GM18526 (cell line): ENCODE data around the gene INTS11.

Experiments used
- POLR2A ChIP-seq: IDR thresholded peaks from 3 replicates; pipeline ENCODE4 v1.6.1; 2011; ENCODE audit not compliant: insufficient read length; ENCODE audit errors: extremely low read depth

Gene INTS11

DNA sequence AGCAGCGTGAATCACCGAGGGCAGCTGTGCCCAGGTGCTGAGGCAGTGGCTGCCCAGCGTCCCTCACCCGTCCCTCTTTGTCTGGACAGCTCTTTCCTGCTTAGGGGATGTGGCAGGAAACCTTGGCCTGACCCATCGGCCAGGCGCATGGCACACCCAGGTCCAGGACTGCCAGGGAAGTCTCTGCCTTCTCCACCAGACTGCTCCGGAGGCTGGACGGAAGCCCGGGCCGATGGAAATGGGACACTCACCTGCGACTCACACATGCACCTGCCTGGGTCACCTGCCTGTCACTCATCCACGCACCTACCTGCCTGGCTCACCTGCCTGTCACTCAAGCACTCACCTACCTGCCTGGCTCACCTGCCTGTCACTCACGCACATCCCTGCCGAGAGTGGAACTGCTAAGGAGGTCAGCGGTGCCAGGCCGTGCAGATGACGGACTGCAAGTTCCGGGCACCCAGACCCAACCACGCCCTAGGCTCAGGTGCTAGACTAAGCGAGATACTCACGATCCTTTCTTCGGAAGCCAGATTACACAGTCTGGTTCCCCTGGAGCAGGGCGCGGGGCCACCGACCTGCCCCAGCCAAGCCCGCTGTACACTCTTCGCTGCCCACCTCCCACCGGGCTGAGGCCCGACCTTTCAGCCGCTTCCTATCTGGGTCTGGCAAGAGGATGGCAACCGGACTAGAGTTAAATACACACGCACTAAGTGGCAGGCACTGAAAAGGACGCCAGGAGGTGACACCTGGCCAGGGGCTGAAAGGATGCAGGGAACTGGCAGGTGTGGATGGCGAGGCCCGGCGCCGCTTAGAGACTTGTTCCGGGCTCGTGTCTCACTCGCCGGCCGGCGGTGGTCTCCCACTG is 51.9 kb downstream of the INTS11 start:
- TF ChIP-seq POLR2A: no peak

DNA sequence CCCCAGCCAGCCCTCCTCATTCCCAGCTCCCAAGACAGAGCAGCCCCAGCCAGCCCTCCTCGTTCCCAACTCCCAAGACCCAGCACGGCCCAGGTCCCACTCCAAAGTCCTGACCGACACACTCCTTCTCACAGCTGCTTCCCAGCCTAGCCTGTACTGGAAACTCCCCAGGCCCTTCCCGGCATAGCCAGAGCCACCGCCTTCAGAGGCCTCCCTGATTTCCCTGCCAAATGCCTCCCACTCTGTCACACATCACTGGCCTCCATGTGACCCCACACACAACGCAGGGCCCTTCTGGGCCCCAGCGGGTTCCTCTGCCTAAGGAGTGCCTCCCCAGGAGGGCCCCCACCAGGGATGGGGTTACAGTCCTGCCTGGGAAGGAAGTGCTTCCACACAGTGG is 53.6 kb downstream of the INTS11 start:
- TF ChIP-seq POLR2A: no peak

DNA sequence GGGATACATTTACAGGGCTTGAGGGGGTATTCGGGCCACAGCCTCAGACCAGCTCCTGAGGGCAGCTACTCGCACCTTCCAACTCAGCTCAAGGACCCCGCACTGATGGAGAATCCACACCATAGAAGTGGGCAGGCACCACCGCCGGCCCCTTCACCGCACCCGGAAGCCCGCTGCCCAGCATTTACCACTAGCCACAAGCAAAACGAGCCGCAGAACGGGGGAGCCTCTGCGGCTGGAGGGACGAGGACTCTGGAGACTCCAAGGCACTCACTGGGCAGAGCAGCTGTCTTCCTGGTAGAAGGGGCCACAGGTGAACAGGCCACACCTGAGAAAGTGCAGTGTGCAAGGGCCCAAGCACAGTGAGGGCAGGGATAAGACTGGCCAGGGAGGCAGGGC is 56.2 kb downstream of the INTS11 start:
- TF ChIP-seq POLR2A: no peak

DNA sequence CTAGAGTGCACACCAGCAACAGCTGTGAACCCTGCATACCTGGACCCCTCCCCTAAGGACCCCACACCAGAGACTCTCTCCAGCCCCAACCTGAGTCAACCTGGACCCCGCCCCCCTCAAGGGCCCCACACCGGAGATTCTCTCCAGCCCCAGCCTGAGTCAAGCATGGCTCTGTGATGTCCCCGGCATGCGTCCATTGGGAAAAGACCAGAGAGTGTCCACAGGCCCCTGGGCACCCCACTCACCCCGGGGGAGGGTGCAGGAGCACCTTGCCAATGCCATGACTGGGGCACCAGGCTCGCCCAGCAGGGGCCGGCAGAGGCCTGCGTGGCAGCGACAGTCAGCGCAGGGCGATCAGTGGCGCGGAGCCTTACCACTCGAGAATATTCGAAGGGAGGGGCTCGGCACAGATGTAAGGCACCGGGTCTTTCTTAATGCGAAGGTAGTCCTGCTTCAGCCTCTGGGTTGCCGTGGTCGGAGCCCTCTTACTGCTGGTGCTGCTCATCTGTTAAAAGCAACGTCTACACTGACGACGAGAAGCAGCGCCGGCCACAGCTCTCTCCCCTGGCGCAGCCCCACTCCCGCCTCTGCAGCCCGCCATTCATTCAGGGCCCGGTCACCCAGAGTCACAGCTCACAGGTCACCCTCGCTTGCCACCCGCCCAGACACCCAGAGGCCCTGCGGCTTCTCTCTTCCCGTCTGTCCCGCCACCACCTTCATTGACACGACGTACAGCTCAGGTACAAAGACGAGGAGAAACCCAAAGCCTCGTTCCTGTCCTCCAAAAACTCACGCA is 56.8 kb downstream of the INTS11 start:
- no peak for TF ChIP-seq POLR2A

DNA sequence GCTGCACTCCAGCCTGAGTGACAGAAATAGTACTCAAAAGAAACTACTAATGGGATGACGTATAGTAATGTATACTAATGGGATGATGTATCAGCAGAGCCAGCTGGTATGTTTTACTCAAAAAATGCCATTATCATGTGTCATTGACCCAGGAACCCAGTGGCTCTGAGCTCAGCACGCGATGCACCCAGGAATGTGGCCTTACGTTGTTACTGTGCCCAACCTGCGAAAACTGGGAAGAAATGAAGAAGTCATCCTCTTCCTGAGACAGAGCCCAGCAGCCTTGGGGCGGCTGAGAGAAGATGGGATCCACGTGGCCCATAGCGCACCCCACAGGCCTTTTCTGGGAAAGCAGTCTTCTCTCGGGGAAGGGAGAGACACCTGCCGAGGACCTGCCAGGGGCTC is 59.6 kb downstream of the INTS11 start:
- TF ChIP-seq POLR2A: no peak

DNA sequence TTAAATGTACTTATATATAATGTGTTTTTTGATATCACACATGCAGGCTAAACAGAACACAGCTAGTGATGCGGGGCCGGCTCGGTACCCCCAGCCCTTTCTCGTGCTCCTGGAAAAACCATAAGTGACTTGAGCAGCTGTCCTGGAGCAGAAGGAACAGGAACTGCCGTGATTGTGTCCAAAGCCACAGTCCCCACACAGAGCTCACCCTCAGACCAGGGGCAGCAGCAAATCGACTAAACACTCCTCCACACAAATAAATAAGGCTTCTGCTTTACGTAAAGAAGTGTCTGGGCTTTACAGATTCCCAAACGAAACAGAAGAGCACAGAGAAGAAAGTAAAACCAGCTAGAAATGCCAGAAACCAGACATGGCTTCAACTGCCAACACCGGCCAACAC is 60.4 kb downstream of the INTS11 start:
- no peak for TF ChIP-seq POLR2A

DNA sequence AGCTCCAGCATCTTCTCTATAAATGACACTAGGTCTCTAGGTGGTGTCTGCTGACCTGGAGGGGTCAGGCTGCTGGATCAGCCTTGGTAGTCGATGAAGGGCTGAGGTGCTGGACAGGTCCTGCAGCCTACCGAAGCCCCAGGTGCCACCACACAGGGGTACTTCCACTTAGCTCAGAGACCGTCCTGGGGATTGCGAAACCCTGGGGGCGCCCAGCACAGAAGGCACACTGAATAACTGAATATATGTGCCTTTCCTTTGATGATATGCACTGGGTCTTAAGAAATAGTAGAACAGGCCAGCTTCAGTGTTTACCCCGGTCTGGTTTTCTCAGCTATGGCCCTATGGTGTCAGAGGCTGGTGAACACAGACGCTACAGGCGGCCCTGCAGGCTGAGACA is 61.7 kb downstream of the INTS11 start:
- TF ChIP-seq POLR2A: no peak

DNA sequence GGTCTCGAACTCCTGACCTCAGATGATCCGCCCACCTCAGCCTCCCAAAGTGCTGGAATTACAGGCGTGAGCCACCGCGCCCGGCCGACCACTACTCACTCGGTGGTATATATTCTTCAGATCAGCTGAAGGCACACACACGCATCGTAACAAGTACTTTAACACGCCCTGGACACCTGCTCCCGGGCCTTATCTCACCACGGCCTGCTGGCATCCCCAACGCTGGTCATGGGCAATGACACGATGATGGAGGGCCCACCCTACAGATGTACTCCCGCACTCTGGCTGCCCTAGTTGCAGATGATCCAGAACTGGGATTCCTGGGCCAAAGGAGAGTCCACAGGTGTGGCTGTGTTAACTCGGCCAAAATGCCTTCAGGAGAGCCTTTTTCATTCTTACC is 62.4 kb downstream of the INTS11 start:
- no peak for TF ChIP-seq POLR2A
